IPS-18c (cell line): ENCODE measurements around the gene IL24.
A peak's percentile ranks its signal among the peaks of the same experiment; 100 is the strongest.

ENCODE experiments used
- H3K4me3 ChIP-seq: 2 replicates; pipeline ENCODE4 v1.7.0; 2013; ENCODE audit warnings: low read depth, mild to moderate bottlenecking, low read length, moderate library complexity; ENCODE audit not compliant: insufficient read depth
- H3K9me3 ChIP-seq: one replicate; pipeline ENCODE4 v1.6.1; 2013; ENCODE audit warnings: mild to moderate bottlenecking, low read length, moderate library complexity; ENCODE audit not compliant: control insufficient read depth, insufficient read depth

IL24 gene

GRCh38 chr1:206896261-206896660 is 982 bp upstream of the IL24 start:
- Histone ChIP-seq H3K9me3 (peaks cover 3% of the 10 kb centered on the region), H3K4me3 (no peak overlapping the region)

GRCh38 chr1:206898089-206898914 is 1.1 kb downstream of the IL24 start:
- H3K9me3 ChIP-seq, result peaks cover 3% of the 10 kb centered on the region
- H3K4me3 ChIP-seq, result no peak overlapping the region

DNA sequence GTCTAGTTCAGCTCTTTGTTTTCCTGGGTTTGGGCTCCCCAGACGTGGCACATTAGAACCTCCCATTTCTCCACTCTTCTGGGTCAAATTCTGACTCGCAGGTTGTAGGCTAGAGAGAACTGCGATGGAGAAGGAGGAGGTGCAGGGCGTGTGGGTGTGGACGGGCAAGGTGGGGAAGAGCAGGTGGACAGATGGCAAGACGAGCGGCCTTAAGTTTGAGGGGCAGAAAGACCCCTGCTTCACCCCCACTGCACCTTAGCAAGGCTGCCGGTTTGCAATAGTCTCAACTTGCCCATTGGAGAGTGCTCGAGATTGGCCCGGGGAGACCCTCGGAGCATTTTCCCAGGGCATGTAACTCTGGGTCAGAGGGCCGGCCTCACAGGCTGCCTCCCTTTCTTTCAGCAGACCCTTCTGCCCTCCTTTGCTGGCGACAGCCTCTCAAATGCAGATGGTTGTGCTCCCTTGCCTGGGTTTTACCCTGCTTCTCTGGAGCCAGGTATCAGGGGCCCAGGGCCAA is 1.7 kb downstream of the IL24 start:
- Histone ChIP-seq H3K4me3 (no peak overlapping the region), H3K9me3 (peaks cover 3% of the 10 kb centered on the region)

DNA sequence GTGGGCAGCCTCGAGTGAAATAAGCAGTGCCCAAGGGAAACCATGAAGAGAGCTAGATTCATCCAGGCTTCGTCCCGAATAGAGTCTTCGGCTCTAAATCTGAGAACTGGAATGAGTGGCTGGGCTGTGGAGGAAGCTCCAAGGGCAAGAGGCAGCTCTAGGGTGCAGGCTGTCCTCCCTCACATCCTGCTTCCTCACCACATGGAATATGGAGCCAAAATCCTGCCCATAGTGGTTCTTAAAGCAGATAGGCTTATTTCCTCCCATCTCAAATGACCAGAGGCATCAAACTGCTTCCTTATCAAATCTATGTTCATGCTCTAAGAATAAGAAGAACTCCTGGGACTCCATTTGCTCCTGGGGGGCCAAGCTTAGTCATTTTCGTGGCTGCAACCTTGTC is 2.5 kb downstream of the IL24 start:
- peaks cover 3% of the 10 kb centered on the region for H3K9me3 ChIP-seq
- H3K4me3 ChIP-seq, result no peak overlapping the region

DNA sequence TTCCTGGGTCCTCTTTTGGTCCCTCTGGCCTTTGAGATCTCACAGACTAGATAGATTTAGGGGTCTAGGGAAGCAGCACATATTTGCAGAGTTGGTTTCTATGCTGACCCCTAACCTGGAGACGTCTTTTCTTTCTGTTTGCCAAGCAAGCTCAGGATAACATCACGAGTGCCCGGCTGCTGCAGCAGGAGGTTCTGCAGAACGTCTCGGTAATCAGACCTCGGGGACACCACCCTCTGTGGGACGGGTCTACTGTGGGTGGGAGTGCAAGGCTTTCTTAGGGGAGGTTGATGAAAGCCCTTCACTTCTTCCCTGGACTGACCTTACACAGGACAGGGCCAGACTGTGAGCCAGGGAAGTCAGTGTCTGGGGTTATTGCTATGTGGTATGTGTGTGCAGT is 2.9 kb downstream of the IL24 start:
- Histone ChIP-seq H3K4me3 (no peak overlapping the region), H3K9me3 (peaks cover 3% of the 10 kb centered on the region)

- Histone ChIP-seq H3K9me3 (peaks cover 3% of the 10 kb centered on the region), H3K4me3 (no peak overlapping the region)
These were observed 4.7 kb downstream of the IL24 start for GRCh38 chr1:206901944-206902343.

DNA sequence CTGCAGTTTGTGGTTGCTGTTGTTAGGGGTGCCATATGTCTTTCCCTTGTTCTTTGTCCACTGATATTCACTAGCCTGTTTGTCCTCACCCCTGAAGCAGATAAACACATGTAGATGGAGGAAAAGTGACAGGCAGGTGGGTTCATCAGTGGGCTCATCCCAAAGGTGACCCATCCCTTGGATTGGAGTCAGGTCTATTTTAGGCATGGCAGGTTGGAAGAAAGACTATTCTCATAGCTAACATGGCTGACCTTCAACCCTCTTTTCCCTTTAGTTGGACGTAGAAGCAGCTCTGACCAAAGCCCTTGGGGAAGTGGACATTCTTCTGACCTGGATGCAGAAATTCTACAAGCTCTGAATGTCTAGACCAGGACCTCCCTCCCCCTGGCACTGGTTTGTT is 5.5 kb downstream of the IL24 start:
- H3K4me3 ChIP-seq, result no peak overlapping the region
- H3K9me3 ChIP-seq, result peaks cover 3% of the 10 kb centered on the region

DNA sequence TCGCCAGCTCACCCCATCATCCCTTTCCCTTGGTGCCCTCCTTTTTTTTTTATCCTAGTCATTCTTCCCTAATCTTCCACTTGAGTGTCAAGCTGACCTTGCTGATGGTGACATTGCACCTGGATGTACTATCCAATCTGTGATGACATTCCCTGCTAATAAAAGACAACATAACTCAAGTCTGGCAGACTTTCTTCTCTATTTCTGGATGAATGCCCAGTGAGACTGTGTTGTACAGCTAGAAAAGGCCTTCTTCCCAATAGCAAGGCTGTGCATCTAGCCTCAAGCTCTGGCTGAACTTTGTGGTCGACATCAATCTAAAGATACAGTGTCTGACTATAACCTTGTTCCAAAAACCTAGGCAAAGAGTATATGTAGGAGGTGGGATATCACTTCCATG is 6.4 kb downstream of the IL24 start:
- Histone ChIP-seq H3K4me3 (no peak overlapping the region), H3K9me3 (peaks cover 3% of the 10 kb centered on the region)

DNA sequence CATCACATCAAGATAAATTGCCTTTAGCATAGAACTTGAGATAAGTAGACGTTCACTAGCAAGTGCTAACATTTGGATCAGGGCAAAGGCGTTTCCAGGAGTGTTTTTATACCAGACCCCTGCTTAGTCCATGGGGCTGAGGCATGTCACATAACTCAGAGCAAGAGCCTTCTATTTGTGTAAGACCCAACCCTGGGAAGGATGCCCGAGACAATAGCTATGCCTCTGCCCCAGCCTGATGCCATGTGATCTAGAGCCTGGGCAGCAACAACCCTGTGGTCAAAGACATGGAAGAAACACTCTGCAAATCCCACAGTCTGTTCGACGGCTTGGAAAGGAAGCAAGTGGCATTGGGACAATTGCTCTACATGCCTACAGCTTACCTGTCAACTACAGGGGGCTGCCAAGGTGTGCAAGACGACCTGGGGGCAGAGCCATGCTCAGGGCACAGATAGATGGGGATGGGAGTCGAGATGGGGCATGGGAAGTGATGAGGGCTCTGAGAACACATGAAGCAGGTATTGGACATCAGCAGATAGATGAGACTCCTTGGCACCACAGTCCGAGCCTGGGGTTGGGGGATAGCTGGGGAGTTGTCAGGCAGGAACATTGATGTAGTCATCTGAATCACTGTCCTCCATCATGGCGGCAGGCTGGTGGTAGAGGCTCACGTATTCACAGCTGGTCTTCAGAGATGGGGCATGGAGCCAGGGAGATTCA is 7.3 kb downstream of the IL24 start:
- peaks cover 5% of the 10 kb centered on the region for H3K9me3 ChIP-seq

DNA sequence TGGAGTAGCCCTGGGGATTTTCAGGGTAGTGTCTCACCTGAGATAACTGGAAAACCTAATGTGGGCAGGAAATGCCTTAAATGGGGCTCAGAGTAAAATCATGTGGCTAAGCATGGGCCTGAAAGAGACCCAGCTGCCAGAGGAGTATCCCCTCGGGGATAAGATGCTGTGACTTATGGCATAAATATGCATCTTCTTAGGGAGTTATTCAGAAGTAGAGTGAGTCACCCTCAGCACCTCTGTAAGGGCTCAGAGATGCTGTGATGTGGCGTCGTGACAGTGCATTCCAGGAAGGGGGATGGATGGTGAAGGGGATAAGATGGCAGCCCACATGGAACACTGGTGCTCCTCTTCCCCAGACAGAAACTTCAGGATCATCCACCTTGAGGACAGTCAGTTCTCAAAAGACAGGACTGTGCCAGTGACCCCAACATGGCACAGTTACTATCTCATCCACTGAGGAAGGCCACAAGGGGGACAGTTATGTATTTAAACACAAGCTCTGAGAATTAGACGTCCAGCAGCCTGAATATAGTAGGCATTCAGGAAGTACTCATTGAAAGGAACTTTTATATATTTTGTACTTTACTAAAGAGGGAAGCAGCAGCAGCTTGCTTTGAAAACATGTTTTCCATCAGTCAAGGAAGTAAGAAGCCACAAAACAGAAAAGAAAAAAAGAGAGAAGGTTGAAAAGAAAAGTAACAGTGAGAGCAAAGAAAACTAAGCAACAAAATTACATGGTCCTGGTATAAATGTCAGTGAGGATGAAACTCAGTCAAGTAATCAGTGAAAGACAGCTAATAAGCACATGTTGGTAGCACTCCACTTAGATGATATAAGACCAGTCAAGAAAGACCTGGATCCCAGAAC is 8.3 kb downstream of the IL24 start:
- H3K4me3 ChIP-seq, result no peak overlapping the region
- H3K9me3 ChIP-seq, result peaks cover 4% of the 10 kb centered on the region

More for the DNA sequence above, 7.3 kb downstream of the IL24 start:
- H3K4me3 ChIP-seq, result no peak overlapping the region

- Histone ChIP-seq H3K9me3 (peaks cover 2% of the 10 kb centered on the region), H3K4me3 (no peak overlapping the region)
These were observed 10.2 kb downstream of the IL24 start for GRCh38 chr1:206907304-206907991.

GRCh38 chr1:206908038-206908437 is 10.8 kb downstream of the IL24 start:
- H3K4me3 ChIP-seq, result no peak overlapping the region
- H3K9me3 ChIP-seq, result peaks cover 2% of the 10 kb centered on the region

GRCh38 chr1:206909161-206909882 is 12.1 kb downstream of the IL24 start:
- H3K4me3 ChIP-seq, result peak overlapping the region; percentile 62
- H3K9me3 ChIP-seq, result peaks cover 2% of the 10 kb centered on the region

DNA sequence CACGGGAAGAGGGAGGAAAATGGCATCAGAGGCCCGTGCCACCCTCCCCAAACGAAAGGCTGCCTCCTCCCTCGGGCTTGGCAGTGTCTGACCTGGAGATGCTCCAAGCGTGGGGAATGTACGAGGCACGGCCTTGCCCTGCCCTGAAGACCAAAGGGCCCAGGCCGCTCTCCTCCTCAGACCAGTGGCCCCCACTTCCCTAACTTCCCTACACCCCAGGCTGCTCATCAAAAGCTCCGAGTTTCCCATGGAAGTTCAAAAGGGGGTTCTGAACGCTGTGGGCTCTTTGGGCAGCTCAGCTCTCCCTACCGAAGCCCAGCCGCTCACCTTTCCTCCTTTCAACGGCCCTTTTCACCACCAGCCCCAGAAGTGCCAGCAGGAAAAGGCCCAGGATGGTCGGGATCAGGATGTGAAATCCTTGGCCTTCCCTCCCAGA is 12.7 kb downstream of the IL24 start:
- peak overlapping the region; percentile 62 for H3K4me3 ChIP-seq
- peaks cover 2% of the 10 kb centered on the region for H3K9me3 ChIP-seq

DNA sequence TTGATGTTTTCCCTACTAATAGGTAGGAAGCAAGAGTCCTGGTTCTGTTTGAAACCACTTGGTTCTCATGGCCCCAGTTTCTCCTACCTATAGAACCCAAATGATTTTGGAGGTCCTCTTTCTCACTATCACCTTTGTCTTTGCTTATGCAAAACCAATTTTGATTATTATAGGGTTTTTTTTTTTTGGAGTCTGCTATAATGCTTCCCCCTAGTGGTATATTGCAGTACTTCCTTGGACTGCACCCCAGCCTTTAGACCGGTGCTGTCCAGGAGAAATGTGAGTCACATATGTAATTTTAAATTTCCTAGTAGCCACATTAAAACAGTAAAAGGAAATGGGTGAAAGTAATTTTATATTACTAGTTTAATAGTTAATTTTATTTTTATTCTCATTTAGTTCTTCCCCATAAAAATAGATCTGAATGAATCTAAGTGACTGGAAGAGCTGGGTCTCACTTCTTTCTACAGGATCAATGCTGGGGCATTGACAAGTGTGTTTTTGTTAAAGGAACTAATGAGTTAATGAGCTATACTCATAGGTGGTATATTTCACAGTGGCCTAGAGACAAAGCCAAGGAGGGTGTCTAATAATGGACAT is 13.9 kb downstream of the IL24 start:
- no peak overlapping the region for H3K4me3 ChIP-seq
- peaks cover 2% of the 10 kb centered on the region for H3K9me3 ChIP-seq
